ENCODE data around the gene PADI3.

GRCh38 chr1:17282836-17283235, 33.9 kb downstream of the PADI3 start:
- TF ChIP-seq CTCF (IDR thresholded peaks at IDR 0.05): no peak
- no peak for TF ChIP-seq POLR2A (IDR thresholded peaks at IDR 0.05)
- TF ChIP-seq POLR2AphosphoS5 (IDR thresholded peaks at IDR 0.05): no peak
